SK-N-MC (cell line): Measurements from ENCODE around the gene HAUS1.

Experiments used
- EZH2 ChIP-seq: fragments of 200-600 bp; sonication (generic); IDR thresholded peaks from one replicate; pipeline ENCODE4 v1.6.1; 2017; ENCODE audit warnings: antibody characterized with exemption
- POLR2AphosphoS5 ChIP-seq: IDR thresholded peaks from 2 replicates; pipeline ENCODE4 v1.6.1; 2012; ENCODE audit warnings: mild to moderate bottlenecking, low read depth, low read length, borderline replicate concordance

DNA sequence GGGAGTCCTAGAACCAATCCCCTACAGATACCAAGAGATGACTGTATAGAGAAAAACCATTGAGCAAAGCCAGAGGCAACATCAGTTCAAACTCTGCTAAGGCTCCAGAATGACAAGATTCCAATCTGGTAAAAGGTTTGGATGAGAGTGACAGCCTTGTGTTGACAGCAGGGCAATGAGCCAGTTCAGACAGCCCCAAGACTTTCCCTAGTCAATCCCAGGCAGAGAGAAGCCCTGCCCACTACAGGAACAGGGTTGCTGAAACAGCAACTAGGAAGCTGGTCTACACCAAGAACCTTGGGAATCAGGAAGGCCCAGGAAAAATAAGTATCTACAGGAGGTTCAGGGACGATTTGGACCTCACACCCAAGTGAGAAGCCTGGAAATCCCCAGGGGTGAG is 35.4 kb upstream of the HAUS1 start:
- no peak for TF ChIP-seq EZH2
- TF ChIP-seq POLR2AphosphoS5: no peak
